Upper lobe of right lung (tissue), 1 donor: ENCODE data around the gene YBX3. TPM values are rescaled to one million over a fixed set of nuclear protein-coding genes. Genes with fewer than 3 reads are reported as not detected.

Experiments used
- ATAC-seq: fragments of 200-7000 bp; cut with Tn5 transposase; one replicate; pipeline ENCODE4 v1.9.1; 2020; ENCODE audit warnings: mild to moderate bottlenecking, moderate library complexity
- DNase-seq: peaks from one replicate; pipeline ENCODE4 v3.0.0-alpha.2; 2020
- H3K27ac ChIP-seq: fragments of 200-600 bp; one replicate; pipeline ENCODE4 v1.8.0; 2022
- H3K27me3 ChIP-seq: fragments of 200-600 bp; one replicate; pipeline ENCODE4 v1.8.0; 2022; ENCODE audit warnings: mild to moderate bottlenecking
- H3K36me3 ChIP-seq: fragments of 200-600 bp; one replicate; pipeline ENCODE4 v1.8.0; 2022
- H3K4me1 ChIP-seq: fragments of 200-600 bp; one replicate; pipeline ENCODE4 v1.8.0; 2022
- H3K4me3 ChIP-seq: fragments of 200-600 bp; one replicate; pipeline ENCODE4 v1.8.0; 2022; ENCODE audit warnings: mild to moderate bottlenecking
- H3K9me3 ChIP-seq: fragments of 200-600 bp; one replicate; pipeline ENCODE4 v1.8.0; 2022
- CTCF ChIP-seq: fragments of 200-600 bp; IDR thresholded peaks from one replicate; pipeline ENCODE4 v1.8.0; 2022; ENCODE audit warnings: antibody characterized with exemption
- intact Hi-C: fragments of 100-400 bp; cut with DNase I; formaldehyde crosslinking; loops from one replicate; pipeline ENCODE4 v1.11.0; 2022
- total RNA-seq: library from RNA; stranded (reverse); fragmentation: NEBNext Ultra II Directional; extraction: Animal tissue kit (Norgen Biotek cat#: 25700); gene quantifications from one replicate; pipeline ENCODE4 v1.2.1, GENCODE V29; 2021
- donor health status: DM: no; HTN: yes; CAD: no; lungs with severe emphysema.

The YBX3 gene
- total RNA-seq, 1 donor from 2014 or later: 292 TPM

- Histone ChIP-seq H3K9me3 (no peaks in the 10 kb centered on the region), H3K36me3 (no peaks in the 10 kb centered on the region), H3K4me1 (no peaks in the 10 kb centered on the region), H3K27me3 (no peaks in the 10 kb centered on the region), H3K27ac (no peak overlapping the region), H3K4me3 (no peak overlapping the region)
- intact Hi-C loops: no loop called here
- ATAC-seq (peak; percentile 43), DNase-seq (no peak)
- TF ChIP-seq CTCF: no peak
Measured at GRCh38 chr12:10668526-10668925, 54.6 kb downstream of the YBX3 start.

GRCh38 chr12:10667581-10667980, 55.5 kb downstream of the YBX3 start:
- no peak for ATAC-seq
- Histone ChIP-seq H3K36me3 (no peaks in the 10 kb centered on the region), H3K9me3 (no peaks in the 10 kb centered on the region), H3K27ac (no peak overlapping the region), H3K4me1 (no peaks in the 10 kb centered on the region), H3K4me3 (no peak overlapping the region), H3K27me3 (no peaks in the 10 kb centered on the region)
- TF ChIP-seq CTCF: no peak
- intact Hi-C loops: no loop called here
- no peak for DNase-seq

- no peak overlapping the region for H3K4me3 ChIP-seq
- H3K9me3 ChIP-seq: no peaks in the 10 kb centered on the region
- no peak for TF ChIP-seq CTCF
- ATAC-seq: no peak
- intact Hi-C loops: no loop called here
- no peaks in the 10 kb centered on the region for H3K4me1 ChIP-seq
- H3K36me3 ChIP-seq: no peaks in the 10 kb centered on the region
- no peak overlapping the region for H3K27ac ChIP-seq
- DNase-seq: no peak
- H3K27me3 ChIP-seq: no peaks in the 10 kb centered on the region
Measured at GRCh38 chr12:10664499-10664898, 58.6 kb downstream of the YBX3 start.

- no peak overlapping the region for H3K4me3 ChIP-seq
- no peak for ATAC-seq
Measured at GRCh38 chr12:10663869-10664268, 59.3 kb downstream of the YBX3 start.

GRCh38 chr12:10661338-10661737, 61.8 kb downstream of the YBX3 start:
- H3K27me3 ChIP-seq: no peaks in the 10 kb centered on the region
- no peaks in the 10 kb centered on the region for H3K4me1 ChIP-seq
- ATAC-seq (peak; percentile 21), DNase-seq (no peak)
- no peak overlapping the region for H3K27ac ChIP-seq
- H3K9me3 ChIP-seq: no peaks in the 10 kb centered on the region
- H3K36me3 ChIP-seq: no peaks in the 10 kb centered on the region
- no peak for TF ChIP-seq CTCF
- no peak overlapping the region for H3K4me3 ChIP-seq
- intact Hi-C loops: no loop called here

More at GRCh38 chr12:10663869-10664268, 59.3 kb downstream of the YBX3 start:
- intact Hi-C loops: no loop called here
- no peak for TF ChIP-seq CTCF
- no peaks in the 10 kb centered on the region for H3K9me3 ChIP-seq
- H3K27me3 ChIP-seq: no peaks in the 10 kb centered on the region
- DNase-seq: no peak
- H3K4me1 ChIP-seq: no peaks in the 10 kb centered on the region
- no peaks in the 10 kb centered on the region for H3K36me3 ChIP-seq
- H3K27ac ChIP-seq: no peak overlapping the region

GRCh38 chr12:10654003-10654402, 69.1 kb downstream of the YBX3 start:
- Histone ChIP-seq H3K4me3 (no peak overlapping the region), H3K36me3 (no peaks in the 10 kb centered on the region), H3K4me1 (no peaks in the 10 kb centered on the region), H3K27me3 (no peaks in the 10 kb centered on the region), H3K27ac (no peak overlapping the region), H3K9me3 (no peaks in the 10 kb centered on the region)
- DNase-seq: no peak
- TF ChIP-seq CTCF: no peak
- intact Hi-C loops: no loop called here
- no peak for ATAC-seq
